Stimulated activated naive B cell treated with anti-CD40 and anti-IgM and Interleukin-4, amounts not matched to agents 10 μg/mL and 1 μg/mL and 100 μg/mL, for 72 hours (primary cell): Measurements from ENCODE around the gene DNM3.

ENCODE experiments used
- ATAC-seq, 2 donors: fragments of 150-1000 bp; cut with Tn5 transposase; replicated peaks; 2 replicates each; pipeline ENCODE4 v1.10.0; 2021; ENCODE audit warnings: moderate library complexity in 1 of 2
- DNase-seq: peaks from one replicate; pipeline ENCODE4 v3.0.0; 2021
- H3K27ac Mint-ChIP-seq: one replicate; pipeline ENCODE4 v1.8.0; 2022; ENCODE audit warnings: mild to moderate bottlenecking, mixed read lengths
- H3K27me3 Mint-ChIP-seq, 2 donors: one replicate each; pipeline ENCODE4 v1.8.0; 2022; ENCODE audit warnings: mixed read lengths in 2 of 2
- H3K36me3 Mint-ChIP-seq, 2 donors: one replicate each; pipeline ENCODE4 v1.8.0; 2022; ENCODE audit warnings: mixed read lengths in 2 of 2, mild to moderate bottlenecking in 1 of 2
- H3K4me1 Mint-ChIP-seq, 2 donors: one replicate each; pipeline ENCODE4 v1.8.0; 2022; ENCODE audit warnings: mixed read lengths in 2 of 2, mild to moderate bottlenecking in 1 of 2
- H3K4me3 Mint-ChIP-seq, 2 donors: one replicate each; pipeline ENCODE4 v1.8.0; 2022; ENCODE audit warnings: mild to moderate bottlenecking in 2 of 2, mixed read lengths in 2 of 2, moderate library complexity in 1 of 2
- H3K9me3 Mint-ChIP-seq, 2 donors: one replicate each; pipeline ENCODE4 v1.8.0; 2022; ENCODE audit warnings: mixed read lengths in 2 of 2, mild to moderate bottlenecking in 1 of 2

Gene DNM3

GRCh38 chr1:172125250-172125649 lies 284.0 kb downstream of the DNM3 start:
- ATAC-seq = no peak
- Mint-ChIP-seq H3K27me3 (no peaks in the 10 kb centered on the region), H3K9me3 (peaks cover 0 to 2% of the 10 kb centered on the region in 2 donors), H3K4me1 (peaks cover 0 to 3% of the 10 kb centered on the region in 2 donors), H3K4me3 (no peak overlapping the region), H3K36me3 (no peaks in the 10 kb centered on the region), H3K27ac (no peak overlapping the region)
- no peak for DNase-seq

- DNase-seq (no peak), ATAC-seq (no peak)
- Mint-ChIP-seq H3K4me3 (no peak overlapping the region), H3K9me3 (peaks cover 0 to 2% of the 10 kb centered on the region in 2 donors), H3K27ac (no peak overlapping the region), H3K4me1 (no peaks in the 10 kb centered on the region), H3K36me3 (no peaks in the 10 kb centered on the region), H3K27me3 (no peaks in the 10 kb centered on the region)
These were observed 284.6 kb downstream of the DNM3 start for GRCh38 chr1:172125812-172126430.

DNA sequence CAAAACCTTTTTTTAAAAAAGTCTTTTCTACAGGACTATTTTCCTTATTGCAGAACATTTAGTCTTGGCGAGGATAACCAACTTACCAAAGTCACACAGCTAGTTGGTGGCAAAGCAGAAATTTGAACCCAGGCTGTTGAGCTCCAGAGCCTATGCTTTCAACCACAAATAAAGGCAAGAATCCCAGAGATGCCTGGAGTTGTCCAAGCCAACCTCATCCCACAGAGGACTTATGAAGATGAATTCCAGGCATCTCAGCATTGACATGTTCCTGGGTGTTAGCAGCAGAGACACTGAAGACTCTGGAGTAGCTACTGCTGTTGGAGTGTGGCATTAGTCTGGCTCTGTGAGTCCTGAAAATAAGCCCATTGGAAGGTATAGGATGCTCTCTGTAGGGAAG lies 291.5 kb downstream of the DNM3 start:
- Mint-ChIP-seq H3K27ac (no peak overlapping the region), H3K36me3 (no peaks in the 10 kb centered on the region), H3K4me1 (peaks cover 8 to 10% of the 10 kb centered on the region in 2 donors), H3K27me3 (no peaks in the 10 kb centered on the region), H3K9me3 (peaks cover 0 to 2% of the 10 kb centered on the region in 2 donors), H3K4me3 (no peak overlapping the region)
- ATAC-seq (no peak), DNase-seq (no peak)

DNA sequence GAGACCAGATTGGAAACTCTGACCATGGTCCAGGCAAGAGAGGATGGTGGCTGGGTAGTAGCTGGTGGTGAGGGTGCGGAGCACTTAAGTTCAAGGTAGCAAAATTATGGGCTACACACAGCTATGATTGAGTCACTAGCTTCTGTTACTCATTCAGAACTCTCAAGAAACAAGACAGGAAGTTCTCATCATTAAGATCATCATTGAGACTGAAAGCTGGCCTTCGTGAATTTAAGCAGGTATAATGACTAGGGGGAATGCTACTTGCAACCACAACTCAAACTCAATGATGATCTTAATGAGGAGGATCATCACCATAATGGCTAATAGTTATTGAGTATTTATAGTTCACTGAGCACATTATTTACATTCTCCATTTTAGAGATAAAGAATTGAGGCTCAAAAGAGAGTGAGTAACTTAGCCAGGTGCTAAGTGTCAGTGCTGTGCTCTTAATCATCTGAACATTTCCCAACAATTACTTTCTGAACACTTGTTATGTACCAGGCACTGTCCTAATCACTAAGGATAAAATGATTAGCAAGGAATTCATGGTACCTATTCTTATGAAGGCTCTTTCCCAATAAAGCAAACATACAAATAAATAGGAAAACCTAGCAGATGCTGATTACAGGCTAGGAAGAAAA lies 292.9 kb downstream of the DNM3 start:
- Mint-ChIP-seq H3K27ac (no peak overlapping the region), H3K36me3 (no peaks in the 10 kb centered on the region), H3K4me1 (peaks cover 8 to 10% of the 10 kb centered on the region in 2 donors), H3K9me3 (peaks cover 0 to 2% of the 10 kb centered on the region in 2 donors), H3K27me3 (no peaks in the 10 kb centered on the region), H3K4me3 (no peak overlapping the region)
- DNase-seq (no peak), ATAC-seq (peak in 1 of 2 donors; percentile 42)

DNA sequence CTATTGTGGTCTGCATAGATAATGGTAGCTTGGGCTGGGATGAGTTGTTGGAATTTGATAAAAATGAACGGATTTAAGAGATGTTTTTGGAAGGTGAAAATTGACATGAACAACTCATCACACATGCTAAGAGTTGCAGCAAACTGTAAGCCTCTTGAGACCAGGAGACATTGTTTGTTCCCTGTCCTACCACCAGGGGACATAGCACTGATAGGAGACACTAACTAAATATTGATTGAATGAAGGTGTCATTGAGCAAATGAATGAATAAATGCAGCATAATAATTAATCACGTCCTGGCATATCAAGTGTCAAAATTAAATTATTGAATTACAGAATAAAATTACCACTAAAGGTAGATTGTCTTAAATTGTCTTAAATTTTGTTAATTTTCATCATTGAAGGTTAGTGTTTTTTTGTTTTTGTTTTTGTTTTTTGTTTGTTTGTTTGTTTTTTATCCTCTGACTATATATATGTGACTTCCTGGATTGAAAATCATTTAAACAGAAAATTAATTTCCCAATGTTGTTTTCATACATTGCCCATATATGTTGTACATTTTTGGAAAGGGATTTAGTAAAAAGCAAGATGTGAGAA lies 293.9 kb downstream of the DNM3 start:
- peaks cover 8 to 10% of the 10 kb centered on the region in 2 donors for H3K4me1 Mint-ChIP-seq
- no peaks in the 10 kb centered on the region for H3K9me3 Mint-ChIP-seq
- H3K27me3 Mint-ChIP-seq = no peaks in the 10 kb centered on the region
- peak; percentile 6 for DNase-seq
- peak; percentile 54 to 61 for ATAC-seq
- H3K36me3 Mint-ChIP-seq = no peaks in the 10 kb centered on the region
- no peak overlapping the region for H3K4me3 Mint-ChIP-seq
- H3K27ac Mint-ChIP-seq = no peak overlapping the region

DNA sequence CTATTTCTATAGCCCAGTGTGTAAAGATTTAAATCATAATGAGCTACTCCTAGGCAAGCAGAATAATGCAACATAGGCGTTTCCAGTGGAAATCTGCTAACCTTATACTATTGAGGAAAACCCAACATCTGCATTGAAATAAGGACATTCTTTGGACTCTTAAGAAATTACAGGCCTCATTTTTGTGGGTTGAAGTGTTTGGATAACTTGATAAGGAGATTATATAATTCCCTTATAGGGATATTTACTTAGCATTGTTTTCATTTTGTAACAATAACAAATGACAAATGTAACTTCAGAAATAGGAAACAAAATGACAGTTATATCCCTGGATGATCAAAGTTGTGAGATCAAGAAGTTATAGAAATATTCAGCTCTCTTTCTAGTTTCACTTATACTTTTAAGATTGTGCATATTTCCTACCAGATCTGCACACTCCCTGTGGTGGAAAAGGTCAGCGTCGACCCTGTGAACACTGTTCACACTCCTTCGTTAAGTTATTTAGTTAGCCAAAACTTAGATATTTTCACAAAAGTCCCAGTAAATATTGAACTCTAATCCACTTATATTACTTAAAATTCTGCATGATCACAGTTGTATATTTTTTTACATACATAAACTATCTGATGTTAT lies 294.8 kb downstream of the DNM3 start:
- no peak for DNase-seq
- no peaks in the 10 kb centered on the region for H3K36me3 Mint-ChIP-seq
- H3K27me3 Mint-ChIP-seq = no peaks in the 10 kb centered on the region
- ATAC-seq = no peak
- H3K4me3 Mint-ChIP-seq = no peak overlapping the region
- peaks cover 8 to 10% of the 10 kb centered on the region in 2 donors for H3K4me1 Mint-ChIP-seq
- H3K27ac Mint-ChIP-seq = no peak overlapping the region
- no peaks in the 10 kb centered on the region for H3K9me3 Mint-ChIP-seq

GRCh38 chr1:172136925-172137324 lies 295.6 kb downstream of the DNM3 start:
- no peaks in the 10 kb centered on the region for H3K36me3 Mint-ChIP-seq
- no peaks in the 10 kb centered on the region for H3K27me3 Mint-ChIP-seq
- H3K9me3 Mint-ChIP-seq = no peaks in the 10 kb centered on the region
- no peak for ATAC-seq
- peaks cover 8 to 10% of the 10 kb centered on the region in 2 donors for H3K4me1 Mint-ChIP-seq
- H3K27ac Mint-ChIP-seq = no peak overlapping the region
- DNase-seq = no peak
- no peak overlapping the region for H3K4me3 Mint-ChIP-seq

- Mint-ChIP-seq H3K9me3 (no peaks in the 10 kb centered on the region), H3K4me1 (peaks cover 8 to 10% of the 10 kb centered on the region in 2 donors), H3K4me3 (no peak overlapping the region), H3K36me3 (no peaks in the 10 kb centered on the region), H3K27ac (no peak overlapping the region), H3K27me3 (no peaks in the 10 kb centered on the region)
- ATAC-seq (no peak), DNase-seq (no peak)
These were observed 296.6 kb downstream of the DNM3 start for GRCh38 chr1:172137703-172138454.

- Mint-ChIP-seq H3K4me3 (no peak overlapping the region), H3K27me3 (no peaks in the 10 kb centered on the region), H3K4me1 (peaks cover 5% of the 10 kb centered on the region in 2 donors), H3K36me3 (no peaks in the 10 kb centered on the region), H3K9me3 (no peaks in the 10 kb centered on the region), H3K27ac (no peak overlapping the region)
- DNase-seq = no peak
- ATAC-seq = no peak
These were observed 297.3 kb downstream of the DNM3 start for GRCh38 chr1:172138634-172139033.

DNA sequence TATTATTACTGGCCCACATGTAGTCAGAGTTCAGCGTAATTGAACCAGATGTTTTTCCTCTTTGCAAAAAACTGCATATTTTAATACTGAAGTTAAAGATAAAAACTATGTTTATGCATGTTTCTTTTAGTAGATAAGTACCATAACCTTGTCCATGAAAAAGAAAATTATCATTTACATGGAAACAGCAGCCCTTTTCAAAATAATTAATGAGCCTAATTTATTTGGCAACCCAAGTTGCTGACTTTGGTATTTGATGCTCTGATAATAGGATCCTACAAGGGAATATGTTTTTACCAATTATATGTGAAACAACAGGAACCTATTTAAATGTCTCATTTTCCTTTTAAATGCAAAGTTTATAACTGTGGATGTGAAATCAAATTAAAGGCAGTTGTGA lies 297.9 kb downstream of the DNM3 start:
- no peaks in the 10 kb centered on the region for H3K9me3 Mint-ChIP-seq
- no peak overlapping the region for H3K4me3 Mint-ChIP-seq
- no peak for DNase-seq
- H3K4me1 Mint-ChIP-seq = no peaks in the 10 kb centered on the region
- no peaks in the 10 kb centered on the region for H3K27me3 Mint-ChIP-seq
- no peak overlapping the region for H3K27ac Mint-ChIP-seq
- no peak for ATAC-seq
- no peaks in the 10 kb centered on the region for H3K36me3 Mint-ChIP-seq

GRCh38 chr1:172140072-172140471 lies 298.8 kb downstream of the DNM3 start:
- no peak for DNase-seq
- Mint-ChIP-seq H3K4me1 (peaks cover 4 to 5% of the 10 kb centered on the region in 2 donors), H3K36me3 (no peaks in the 10 kb centered on the region), H3K27ac (no peak overlapping the region), H3K9me3 (no peaks in the 10 kb centered on the region), H3K27me3 (no peaks in the 10 kb centered on the region), H3K4me3 (no peak overlapping the region)
- no peak for ATAC-seq

- Mint-ChIP-seq H3K27me3 (no peaks in the 10 kb centered on the region), H3K27ac (no peak overlapping the region), H3K9me3 (no peaks in the 10 kb centered on the region), H3K4me3 (no peak overlapping the region), H3K36me3 (no peaks in the 10 kb centered on the region), H3K4me1 (peaks cover 4 to 10% of the 10 kb centered on the region in 2 donors)
- DNase-seq (no peak), ATAC-seq (no peak)
These were observed 299.3 kb downstream of the DNM3 start for GRCh38 chr1:172140591-172140990.

GRCh38 chr1:172141341-172141881 lies 300.1 kb downstream of the DNM3 start:
- no peaks in the 10 kb centered on the region for H3K9me3 Mint-ChIP-seq
- DNase-seq = no peak
- H3K36me3 Mint-ChIP-seq = no peaks in the 10 kb centered on the region
- H3K4me1 Mint-ChIP-seq = peaks cover 4 to 10% of the 10 kb centered on the region in 2 donors
- H3K27ac Mint-ChIP-seq = no peak overlapping the region
- no peak for ATAC-seq
- H3K4me3 Mint-ChIP-seq = no peak overlapping the region
- no peaks in the 10 kb centered on the region for H3K27me3 Mint-ChIP-seq

DNA sequence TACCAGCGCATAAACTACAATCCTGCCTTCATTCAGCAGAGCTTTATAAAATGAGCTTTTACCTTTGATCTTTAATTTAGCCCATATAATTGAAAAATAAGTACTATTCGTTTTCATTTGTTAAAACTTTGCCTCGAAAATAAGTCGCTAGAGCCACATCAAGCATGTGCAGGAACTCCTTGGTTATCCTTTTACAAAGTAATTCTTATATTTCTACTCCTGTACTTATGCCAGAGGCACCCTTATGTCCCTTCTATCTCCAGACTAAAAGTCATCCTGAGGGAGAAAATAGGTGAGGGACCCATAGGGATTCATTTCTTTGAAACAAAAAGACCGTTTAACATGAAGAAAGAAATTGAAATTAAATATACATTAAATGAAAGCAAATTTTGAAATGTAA lies 301.0 kb downstream of the DNM3 start:
- Mint-ChIP-seq H3K4me3 (no peak overlapping the region), H3K27me3 (no peaks in the 10 kb centered on the region), H3K9me3 (no peaks in the 10 kb centered on the region), H3K4me1 (peaks cover 6 to 10% of the 10 kb centered on the region in 2 donors), H3K36me3 (no peaks in the 10 kb centered on the region), H3K27ac (no peak overlapping the region)
- DNase-seq (no peak), ATAC-seq (no peak)
